Measurements from ENCODE around the gene ENO4. TPM values are rescaled to one million over a fixed set of nuclear protein-coding genes. Genes with fewer than 3 reads are reported as not detected.

The ENO4 gene
- total RNA-seq, 2 donors from 2014 or later: not detected

GRCh38 chr10:116879817-116880216 lies 30.5 kb downstream of the ENO4 start:
- Histone ChIP-seq H3K9ac (ENCODE audit: low read depth in 2 of 2, low read length in 2 of 2) (no peak overlapping the region), H3K9me3 (no peaks in the 10 kb centered on the region), H3K4me1 (no peaks in the 10 kb centered on the region), H3K4me3 (no peak overlapping the region), H3K27ac (no peak overlapping the region), H3K27me3 (no peaks in the 10 kb centered on the region), H3K36me3 (no peaks in the 10 kb centered on the region)
- intact Hi-C loops (cut with DNase I): no loop called here
- no peak for DNase-seq
- TF ChIP-seq CTCF (IDR thresholded peaks at IDR 0.05): no peak

GRCh38 chr10:116880716-116881482 lies 31.6 kb downstream of the ENO4 start:
- no peaks in the 10 kb centered on the region for H3K4me1 ChIP-seq
- H3K27ac ChIP-seq: no peak overlapping the region
- TF ChIP-seq CTCF (IDR thresholded peaks at IDR 0.05): no peak
- no peaks in the 10 kb centered on the region for H3K9me3 ChIP-seq
- H3K9ac ChIP-seq (ENCODE audit: low read depth in 2 of 2, low read length in 2 of 2): no peak overlapping the region
- no peak for DNase-seq
- intact Hi-C loops (cut with DNase I): no loop called here
- no peaks in the 10 kb centered on the region for H3K36me3 ChIP-seq
- H3K27me3 ChIP-seq: no peaks in the 10 kb centered on the region
- H3K4me3 ChIP-seq: no peak overlapping the region

GRCh38 chr10:116882639-116883038 lies 33.3 kb downstream of the ENO4 start:
- no peak for DNase-seq
- Histone ChIP-seq H3K36me3 (no peaks in the 10 kb centered on the region), H3K27me3 (no peaks in the 10 kb centered on the region), H3K9me3 (no peaks in the 10 kb centered on the region), H3K27ac (no peak overlapping the region), H3K4me1 (no peaks in the 10 kb centered on the region), H3K9ac (ENCODE audit: low read depth in 2 of 2, low read length in 2 of 2) (no peak overlapping the region), H3K4me3 (no peak overlapping the region)
- no peak for TF ChIP-seq CTCF (IDR thresholded peaks at IDR 0.05)
- intact Hi-C loops (cut with DNase I): no loop called here

GRCh38 chr10:116886772-116887171 lies 37.5 kb downstream of the ENO4 start:
- Histone ChIP-seq H3K4me3 (no peak overlapping the region), H3K27me3 (no peaks in the 10 kb centered on the region), H3K9me3 (no peaks in the 10 kb centered on the region), H3K36me3 (no peaks in the 10 kb centered on the region), H3K9ac (ENCODE audit: low read depth in 2 of 2, low read length in 2 of 2) (no peak overlapping the region), H3K4me1 (no peaks in the 10 kb centered on the region), H3K27ac (no peak overlapping the region)
- intact Hi-C loops (cut with DNase I): no loop called here
- no peak for DNase-seq
- no peak for TF ChIP-seq CTCF (IDR thresholded peaks at IDR 0.05)

- Histone ChIP-seq H3K9ac (ENCODE audit: low read depth in 2 of 2, low read length in 2 of 2) (no peak overlapping the region), H3K4me1 (no peaks in the 10 kb centered on the region), H3K9me3 (no peaks in the 10 kb centered on the region), H3K4me3 (no peak overlapping the region), H3K27ac (peak overlapping the region; percentile 30), H3K27me3 (no peaks in the 10 kb centered on the region), H3K36me3 (no peaks in the 10 kb centered on the region)
- intact Hi-C loops (cut with DNase I): no loop called here
- TF ChIP-seq CTCF (IDR thresholded peaks at IDR 0.05): no peak
- peak; percentile 62 for DNase-seq
These were observed 39.2 kb downstream of the ENO4 start for GRCh38 chr10:116888380-116889055.

Data from colonic mucosa (tissue), 4 donors.